Natural killer cell treated with Interleukin-12 subunit alpha and Interleukin-12 subunit beta and Interleukin-15 and Interleukin-18, amount 100 ng/mL, for 72 hours (primary cell): ENCODE results near the gene KNCN. TPM values are rescaled to one million over a fixed set of nuclear protein-coding genes. Genes with fewer than 3 reads are reported as not detected.

Source experiments
- ATAC-seq, 2 donors: fragments of 150-1000 bp; cut with Tn5 transposase in 1 of 2; sonication (Bioruptor Pico), chemical (Tn5 transposase) in 1 of 2; 2 replicates each; pipeline ENCODE4 v1.10.0; 2021
- DNase-seq: peaks from one replicate; pipeline ENCODE4 v3.0.0; 2022; ENCODE audit warnings: low spot score
- H3K27ac Mint-ChIP-seq, 2 donors: 1 replicate in 1 of 2; 2 replicates in 1 of 2; pipeline ENCODE4 v1.8.0; 2022; ENCODE audit warnings: mixed read lengths in 2 of 2, mild to moderate bottlenecking in 1 of 2, moderate library complexity in 1 of 2
- H3K27me3 Mint-ChIP-seq, 2 donors: 1 replicate in 1 of 2; 2 replicates in 1 of 2; pipeline ENCODE4 v1.8.0; 2022; ENCODE audit warnings: mixed read lengths in 2 of 2
- H3K36me3 Mint-ChIP-seq: one replicate; pipeline ENCODE4 v1.8.0; 2022; ENCODE audit warnings: mixed read lengths
- H3K4me1 Mint-ChIP-seq, 2 donors: 1 replicate in 1 of 2; 2 replicates in 1 of 2; pipeline ENCODE4 v1.8.0; 2022; ENCODE audit warnings: low read depth in 2 of 2, mixed read lengths in 2 of 2, mild to moderate bottlenecking in 1 of 2
- H3K4me3 Mint-ChIP-seq: one replicate; pipeline ENCODE4 v1.8.0; 2022; ENCODE audit warnings: mixed read lengths
- H3K9me3 Mint-ChIP-seq: 2 replicates; pipeline ENCODE4 v1.8.0; 2022; ENCODE audit warnings: mixed read lengths
- total RNA-seq, 2 donors: library from RNA; stranded (reverse); gene quantifications; one replicate each; pipeline ENCODE4 v1.2.3, GENCODE V29; 2022

KNCN gene
- total RNA-seq, 2 donors from 2014 or later: not detected

- ATAC-seq: no peak
- Mint-ChIP-seq H3K9me3 (no peaks in the 10 kb centered on the region), H3K4me1 (peaks cover 31 to 34% of the 10 kb centered on the region in 2 donors), H3K4me3 (peak overlapping the region; percentile 59), H3K27me3 (no peaks in the 10 kb centered on the region), H3K36me3 (peaks cover 13% of the 10 kb centered on the region), H3K27ac (peak overlapping the region; percentile 74 to 91)
- DNase-seq: no peak
Observed at GRCh38 chr1:46580140-46580903, 28.9 kb upstream of the KNCN start.

GRCh38 chr1:46577671-46578070 lies 26.2 kb upstream of the KNCN start:
- Mint-ChIP-seq H3K4me1 (peaks cover 25 to 28% of the 10 kb centered on the region in 2 donors), H3K9me3 (no peaks in the 10 kb centered on the region)
- peak in 1 of 2 donors; percentile 14 for ATAC-seq

GRCh38 chr1:46576596-46576995 lies 25.1 kb upstream of the KNCN start:
- ATAC-seq (no peak), DNase-seq (no peak)
- Mint-ChIP-seq H3K4me1 (peaks cover 15 to 18% of the 10 kb centered on the region in 2 donors), H3K9me3 (no peaks in the 10 kb centered on the region), H3K4me3 (no peak overlapping the region), H3K27me3 (no peaks in the 10 kb centered on the region), H3K27ac (no peak overlapping the region), H3K36me3 (peaks cover 13% of the 10 kb centered on the region)

More at GRCh38 chr1:46577671-46578070, 26.2 kb upstream of the KNCN start:
- Mint-ChIP-seq H3K4me3 (no peak overlapping the region), H3K27me3 (no peaks in the 10 kb centered on the region), H3K36me3 (peaks cover 13% of the 10 kb centered on the region), H3K27ac (peak overlapping the region; percentile 33 to 63)
- DNase-seq: no peak

GRCh38 chr1:46575778-46576177 lies 24.3 kb upstream of the KNCN start:
- no peaks in the 10 kb centered on the region for H3K9me3 Mint-ChIP-seq
- peak overlapping the region in 1 of 2 donors; percentile 27 for H3K27ac Mint-ChIP-seq
- ATAC-seq (no peak), DNase-seq (no peak)
- H3K4me1 Mint-ChIP-seq: peaks cover 7 to 11% of the 10 kb centered on the region in 2 donors
- peaks cover 11% of the 10 kb centered on the region for H3K36me3 Mint-ChIP-seq
- no peak overlapping the region for H3K4me3 Mint-ChIP-seq
- H3K27me3 Mint-ChIP-seq: no peaks in the 10 kb centered on the region

- H3K9me3 Mint-ChIP-seq: no peaks in the 10 kb centered on the region
- H3K4me1 Mint-ChIP-seq: peaks cover 2 to 6% of the 10 kb centered on the region in 2 donors
- ATAC-seq: no peak
- DNase-seq: no peak
- H3K36me3 Mint-ChIP-seq: peaks cover 6% of the 10 kb centered on the region
- peak overlapping the region in 1 of 2 donors; percentile 27 for H3K27ac Mint-ChIP-seq
- no peaks in the 10 kb centered on the region for H3K27me3 Mint-ChIP-seq
- no peak overlapping the region for H3K4me3 Mint-ChIP-seq
Observed at GRCh38 chr1:46575300-46575699, 23.9 kb upstream of the KNCN start.

- Mint-ChIP-seq H3K9me3 (no peaks in the 10 kb centered on the region), H3K27me3 (no peaks in the 10 kb centered on the region), H3K27ac (no peak overlapping the region), H3K4me3 (no peak overlapping the region), H3K36me3 (peaks cover 6% of the 10 kb centered on the region), H3K4me1 (no peaks in the 10 kb centered on the region)
- ATAC-seq: no peak
- no peak for DNase-seq
Observed at GRCh38 chr1:46571691-46572225, 20.3 kb upstream of the KNCN start.

GRCh38 chr1:46569884-46570725 lies 18.7 kb upstream of the KNCN start:
- Mint-ChIP-seq H3K9me3 (no peaks in the 10 kb centered on the region), H3K36me3 (peaks cover 6% of the 10 kb centered on the region), H3K4me3 (no peak overlapping the region), H3K27me3 (no peaks in the 10 kb centered on the region), H3K27ac (no peak overlapping the region), H3K4me1 (no peaks in the 10 kb centered on the region)
- ATAC-seq (no peak), DNase-seq (no peak)

GRCh38 chr1:46569116-46569515 lies 17.7 kb upstream of the KNCN start:
- Mint-ChIP-seq H3K36me3 (peaks cover 6% of the 10 kb centered on the region), H3K27ac (no peak overlapping the region), H3K27me3 (no peaks in the 10 kb centered on the region), H3K4me1 (no peaks in the 10 kb centered on the region), H3K4me3 (no peak overlapping the region), H3K9me3 (no peaks in the 10 kb centered on the region)
- DNase-seq: no peak
- no peak for ATAC-seq

- Mint-ChIP-seq H3K4me1 (no peaks in the 10 kb centered on the region), H3K36me3 (peaks cover 6% of the 10 kb centered on the region), H3K27me3 (no peaks in the 10 kb centered on the region), H3K9me3 (no peaks in the 10 kb centered on the region), H3K27ac (no peak overlapping the region), H3K4me3 (no peak overlapping the region)
- no peak for DNase-seq
- no peak for ATAC-seq
Observed at GRCh38 chr1:46568461-46568891, 17.0 kb upstream of the KNCN start.

- peaks cover 6% of the 10 kb centered on the region for H3K36me3 Mint-ChIP-seq
Observed at GRCh38 chr1:46563341-46563740, 11.9 kb upstream of the KNCN start.

GRCh38 chr1:46562498-46562897 lies 11.1 kb upstream of the KNCN start:
- ATAC-seq: peak in 1 of 2 donors; percentile 17
- H3K9me3 Mint-ChIP-seq: no peaks in the 10 kb centered on the region
- no peak for DNase-seq
- H3K27me3 Mint-ChIP-seq: no peaks in the 10 kb centered on the region
- no peaks in the 10 kb centered on the region for H3K4me1 Mint-ChIP-seq
- peaks cover 4% of the 10 kb centered on the region for H3K36me3 Mint-ChIP-seq
- H3K27ac Mint-ChIP-seq: no peak overlapping the region
- no peak overlapping the region for H3K4me3 Mint-ChIP-seq

More at GRCh38 chr1:46563341-46563740, 11.9 kb upstream of the KNCN start:
- no peak for ATAC-seq
- Mint-ChIP-seq H3K27me3 (no peaks in the 10 kb centered on the region), H3K9me3 (no peaks in the 10 kb centered on the region), H3K4me3 (no peak overlapping the region), H3K27ac (no peak overlapping the region), H3K4me1 (no peaks in the 10 kb centered on the region)
- DNase-seq: no peak

GRCh38 chr1:46558966-46559365 lies 7.5 kb upstream of the KNCN start:
- H3K27me3 Mint-ChIP-seq: no peaks in the 10 kb centered on the region
- DNase-seq (no peak), ATAC-seq (no peak)
- H3K4me1 Mint-ChIP-seq: no peaks in the 10 kb centered on the region
- H3K9me3 Mint-ChIP-seq: no peaks in the 10 kb centered on the region
- H3K27ac Mint-ChIP-seq: no peak overlapping the region
- H3K4me3 Mint-ChIP-seq: no peak overlapping the region
- peaks cover 4% of the 10 kb centered on the region for H3K36me3 Mint-ChIP-seq

- Mint-ChIP-seq H3K4me1 (no peaks in the 10 kb centered on the region), H3K36me3 (peaks cover 4% of the 10 kb centered on the region), H3K27me3 (no peaks in the 10 kb centered on the region), H3K9me3 (no peaks in the 10 kb centered on the region), H3K27ac (no peak overlapping the region), H3K4me3 (no peak overlapping the region)
- ATAC-seq: no peak
- no peak for DNase-seq
Observed at GRCh38 chr1:46558141-46558963, 6.9 kb upstream of the KNCN start.
